GM21447 (cell line): ENCODE data around the gene HNRNPA0.

ENCODE experiments used
- ATAC-seq: cut with Tn5 transposase; IDR thresholded peaks from one replicate; pipeline ENCODE4 v1.9.1; 2021; ENCODE audit not compliant: unreplicated experiment

Gene HNRNPA0

GRCh38 chr5:137728048-137728447, 26.1 kb downstream of the HNRNPA0 start:
- no peak for ATAC-seq

GRCh38 chr5:137727623-137728022, 26.5 kb downstream of the HNRNPA0 start:
- no peak for ATAC-seq

- no peak for ATAC-seq
These were observed 29.9 kb downstream of the HNRNPA0 start for GRCh38 chr5:137724251-137724650.

GRCh38 chr5:137718611-137719010, 35.6 kb downstream of the HNRNPA0 start:
- ATAC-seq, result no peak

- no peak for ATAC-seq
These were observed 37.8 kb downstream of the HNRNPA0 start for GRCh38 chr5:137716337-137716736.

GRCh38 chr5:137715456-137715855, 38.7 kb downstream of the HNRNPA0 start:
- no peak for ATAC-seq

- ATAC-seq, result no peak
These were observed 39.2 kb downstream of the HNRNPA0 start for GRCh38 chr5:137714946-137715345.

GRCh38 chr5:137714494-137714893, 39.7 kb downstream of the HNRNPA0 start:
- no peak for ATAC-seq

GRCh38 chr5:137712139-137712667, 42.0 kb downstream of the HNRNPA0 start:
- no peak for ATAC-seq

GRCh38 chr5:137710086-137710485, 44.1 kb downstream of the HNRNPA0 start:
- ATAC-seq, result no peak

GRCh38 chr5:137708796-137709559, 45.2 kb downstream of the HNRNPA0 start:
- ATAC-seq, result no peak

GRCh38 chr5:137708062-137708461, 46.1 kb downstream of the HNRNPA0 start:
- no peak for ATAC-seq

- no peak for ATAC-seq
These were observed 47.3 kb downstream of the HNRNPA0 start for GRCh38 chr5:137706841-137707240.

GRCh38 chr5:137705106-137705505, 49.1 kb downstream of the HNRNPA0 start:
- ATAC-seq, result no peak

- no peak for ATAC-seq
These were observed 50.6 kb downstream of the HNRNPA0 start for GRCh38 chr5:137703565-137703964.

- no peak for ATAC-seq
These were observed 53.9 kb downstream of the HNRNPA0 start for GRCh38 chr5:137700282-137700680.

- ATAC-seq, result no peak
These were observed 54.6 kb downstream of the HNRNPA0 start for GRCh38 chr5:137699336-137700281.

GRCh38 chr5:137696481-137696880, 57.7 kb downstream of the HNRNPA0 start:
- ATAC-seq, result no peak

- ATAC-seq, result no peak
These were observed 58.3 kb downstream of the HNRNPA0 start for GRCh38 chr5:137695651-137696428.
